Lung (tissue), 12 donors: Measurements from ENCODE around the gene TFG. TPM values are rescaled to one million over a fixed set of nuclear protein-coding genes. Genes with fewer than 3 reads are reported as not detected.

Source experiments
- ATAC-seq: fragments of 200-7000 bp; cut with Tn5 transposase; one replicate; pipeline ENCODE4 v1.9.1; 2020; ENCODE audit warnings: moderate number of reproducible peaks; ENCODE audit not compliant: insufficient read depth, low FRiP score
- DNase-seq, 3 donors: peaks; one replicate each; pipeline ENCODE4 v3.0.0-alpha.2; 2013 to 2017
- H3K27ac ChIP-seq, 2 donors: one replicate each; pipeline ENCODE4 v1.5.1; 2013; ENCODE audit warnings: mild to moderate bottlenecking in 2 of 2, moderate library complexity in 2 of 2, control low read depth in 1 of 2, inconsistent platforms in 1 of 2, low read depth in 1 of 2, low read length in 1 of 2
- H3K27me3 ChIP-seq, 3 donors: one replicate each; pipeline ENCODE4 v1.5.1; 2013; ENCODE audit warnings: low read length in 2 of 3; ENCODE audit not compliant: control insufficient read depth in 3 of 3, insufficient read depth in 3 of 3
- H3K36me3 ChIP-seq, 4 donors: one replicate each; pipeline ENCODE4 v1.5.1; 2013; ENCODE audit warnings: low read length in 4 of 4, mild to moderate bottlenecking in 1 of 4, moderate library complexity in 1 of 4; ENCODE audit not compliant: control insufficient read depth in 4 of 4, insufficient read depth in 4 of 4
- H3K4me1 ChIP-seq, 5 donors: one replicate each; pipeline ENCODE4 v1.5.1; 2013; ENCODE audit warnings: low read length in 5 of 5, mild to moderate bottlenecking in 2 of 5, moderate library complexity in 1 of 5; ENCODE audit not compliant: control insufficient read depth in 5 of 5, insufficient read depth in 5 of 5
- H3K4me3 ChIP-seq: one replicate; pipeline ENCODE4 v1.5.1; 2013; ENCODE audit warnings: mild to moderate bottlenecking, control low read depth, moderate library complexity
- H3K9ac ChIP-seq, 2 donors: one replicate each; pipeline ENCODE4 v1.5.1; 2013; ENCODE audit warnings: low read length in 2 of 2, control low read depth in 1 of 2; ENCODE audit not compliant: insufficient read depth in 1 of 2
- H3K9me3 ChIP-seq, 4 donors: one replicate each; pipeline ENCODE4 v1.5.1; 2013; ENCODE audit warnings: low read length in 3 of 4, mild to moderate bottlenecking in 1 of 4, moderate library complexity in 1 of 4; ENCODE audit not compliant: control insufficient read depth in 4 of 4, insufficient read depth in 3 of 4
- WGBS, 2 donors: extraction: QIAGEN DNeasy Blood & Tissue Kit; methylation state at CpG; one replicate each; pipeline ENCODE4 v1.1.7; 2013; 5-methylcytosine and 5-hydroxymethylcytosine counted together
- polyA plus RNA-seq, 2 donors: library from polyadenylated mRNA; stranded (reverse); fragments of 200-250 nt; gene quantifications; one replicate each; pipeline ENCODE4 v1.2.1, GENCODE V29; 2013
- total RNA-seq, 2 donors: library from RNA; depleted of rRNA in 1 of 2; stranded (reverse); fragments of >200 nt in 1 of 2; gene quantifications; one replicate each; pipeline ENCODE4 v1.2.1, GENCODE V29; 2014 to 2021
- TF ChIP-seq, protein P1 (sequence below): IDR thresholded peaks from 2 replicates; pipeline ENCODE4 v1.5.1; 2012; ENCODE audit warnings: mild to moderate bottlenecking; ENCODE audit errors: control extremely low read depth, extremely low read depth
- donor health status: control.
- donor health status: control.
- donor health status: Bipolar disorder and iron deficiency.
- donor health status: healthy.
- donor health status: DM: yes; HTN: yes; CAD: no.

TFG gene
- total and polyA plus RNA-seq, 4 donors: 38.7 to 72.7 (median 65.2) TPM

DNA sequence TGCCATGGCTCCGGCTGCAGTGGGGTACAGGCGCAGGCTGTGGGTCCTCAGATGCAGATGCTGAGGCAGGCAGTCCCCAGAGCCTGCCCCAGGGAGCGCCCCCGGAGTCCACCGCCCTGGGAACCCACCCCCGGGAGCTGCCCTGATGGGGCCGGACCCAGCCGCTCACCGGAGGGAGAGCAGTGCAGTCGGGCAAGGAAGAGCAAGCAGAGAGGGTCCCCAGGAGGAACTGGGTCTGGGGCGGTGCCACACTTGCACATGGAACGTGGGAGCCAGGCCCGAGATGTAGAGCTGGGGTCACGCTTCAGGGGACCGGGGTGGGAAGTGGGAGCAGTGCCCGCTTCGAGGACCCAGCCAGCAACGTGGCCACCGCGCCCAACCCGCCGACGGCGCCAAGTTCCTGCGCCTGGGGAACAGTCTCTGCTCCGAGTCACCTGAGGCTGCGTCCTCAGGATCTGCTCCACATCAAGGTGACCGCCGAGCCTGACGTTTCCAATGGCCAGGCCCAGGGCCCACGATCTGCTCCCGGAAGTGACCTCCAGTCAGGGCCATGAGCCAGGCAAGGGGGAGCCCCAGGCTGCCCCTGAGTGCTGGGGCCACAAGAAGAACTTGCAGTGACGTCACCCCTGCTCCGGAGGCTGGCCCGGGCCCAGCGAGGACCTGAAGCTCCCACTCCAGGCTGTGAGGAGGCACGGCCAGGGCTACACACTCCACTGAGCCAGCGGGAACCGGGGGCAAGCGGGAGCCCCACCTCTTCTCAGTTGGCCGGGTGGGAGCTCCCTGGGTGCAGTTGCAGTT is 27.0 kb upstream of the TFG start:
- no peaks in the 10 kb centered on the region for H3K27me3 ChIP-seq
- no peak overlapping the region for H3K4me3 ChIP-seq
- H3K36me3 ChIP-seq: no peaks in the 10 kb centered on the region
- TF ChIP-seq, protein P1, sequence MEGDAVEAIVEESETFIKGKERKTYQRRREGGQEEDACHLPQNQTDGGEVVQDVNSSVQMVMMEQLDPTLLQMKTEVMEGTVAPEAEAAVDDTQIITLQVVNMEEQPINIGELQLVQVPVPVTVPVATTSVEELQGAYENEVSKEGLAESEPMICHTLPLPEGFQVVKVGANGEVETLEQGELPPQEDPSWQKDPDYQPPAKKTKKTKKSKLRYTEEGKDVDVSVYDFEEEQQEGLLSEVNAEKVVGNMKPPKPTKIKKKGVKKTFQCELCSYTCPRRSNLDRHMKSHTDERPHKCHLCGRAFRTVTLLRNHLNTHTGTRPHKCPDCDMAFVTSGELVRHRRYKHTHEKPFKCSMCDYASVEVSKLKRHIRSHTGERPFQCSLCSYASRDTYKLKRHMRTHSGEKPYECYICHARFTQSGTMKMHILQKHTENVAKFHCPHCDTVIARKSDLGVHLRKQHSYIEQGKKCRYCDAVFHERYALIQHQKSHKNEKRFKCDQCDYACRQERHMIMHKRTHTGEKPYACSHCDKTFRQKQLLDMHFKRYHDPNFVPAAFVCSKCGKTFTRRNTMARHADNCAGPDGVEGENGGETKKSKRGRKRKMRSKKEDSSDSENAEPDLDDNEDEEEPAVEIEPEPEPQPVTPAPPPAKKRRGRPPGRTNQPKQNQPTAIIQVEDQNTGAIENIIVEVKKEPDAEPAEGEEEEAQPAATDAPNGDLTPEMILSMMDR: no peak
- no peaks in the 10 kb centered on the region for H3K4me1 ChIP-seq
- peak; percentile 70 for ATAC-seq
- H3K27ac ChIP-seq: no peak overlapping the region
- DNase-seq: peak in 1 of 3 donors; percentile 13
- 80% methylated on average over 41 of the region's 41 CpGs for WGBS, 2 donors
- H3K9me3 ChIP-seq: peaks cover 0 to 4% (median 0%) of the 10 kb centered on the region in 4 donors
- no peak overlapping the region for H3K9ac ChIP-seq

DNA sequence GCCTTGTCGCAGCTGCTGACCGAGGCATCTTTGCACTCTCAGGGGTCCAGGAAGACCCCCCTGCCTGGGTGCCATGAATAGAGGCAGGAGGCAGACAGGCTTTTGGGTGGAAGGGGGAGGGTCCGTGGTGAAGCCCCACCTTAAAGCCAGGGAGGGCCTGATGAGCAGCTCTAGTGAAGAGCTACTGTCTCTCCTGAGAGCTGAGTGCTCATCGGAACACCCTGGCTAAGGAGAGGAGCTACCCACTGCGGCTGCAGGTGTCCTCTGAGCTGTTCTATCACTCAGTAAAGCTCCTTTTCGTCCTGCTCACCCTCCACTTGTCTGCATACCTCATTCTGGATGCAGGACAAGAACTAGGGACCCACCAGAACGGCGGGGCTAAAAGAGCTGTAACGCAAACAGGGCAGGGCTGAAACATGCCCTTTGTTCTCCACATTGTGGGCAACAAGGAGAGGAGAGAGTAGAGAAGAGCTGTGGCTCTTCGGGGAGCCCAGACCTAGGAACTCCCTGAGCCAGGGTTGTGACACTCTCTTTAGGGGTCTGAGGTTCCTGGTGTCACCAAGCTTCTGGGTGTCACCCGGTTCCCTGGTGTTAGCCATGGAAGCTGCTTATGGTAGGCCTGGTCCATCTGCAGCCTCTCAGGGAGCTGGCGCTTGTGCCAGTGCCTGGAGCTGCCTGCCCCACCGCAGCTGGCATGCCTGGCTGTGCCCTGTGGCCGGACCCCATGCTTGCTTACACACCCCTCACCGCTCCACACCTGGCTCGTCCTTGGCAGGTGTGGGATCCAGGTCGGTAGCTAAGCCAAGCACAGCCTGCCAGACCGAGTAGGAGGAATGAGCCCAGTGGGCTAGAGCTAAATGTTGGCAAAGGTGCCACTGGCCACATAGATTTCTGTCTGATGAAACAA is 26.2 kb upstream of the TFG start:
- no peaks in the 10 kb centered on the region for H3K27me3 ChIP-seq
- H3K36me3 ChIP-seq: no peaks in the 10 kb centered on the region
- ATAC-seq: no peak
- H3K4me1 ChIP-seq: no peaks in the 10 kb centered on the region
- H3K9ac ChIP-seq: no peak overlapping the region
- no peak overlapping the region for H3K27ac ChIP-seq
- peaks cover 0 to 4% (median 0%) of the 10 kb centered on the region in 4 donors for H3K9me3 ChIP-seq
- TF ChIP-seq, protein P1: no peak
- WGBS, 2 donors: 86 to 89% methylated on average over 18 of the region's 18 CpGs
- H3K4me3 ChIP-seq: no peak overlapping the region
- DNase-seq: no peak

DNA sequence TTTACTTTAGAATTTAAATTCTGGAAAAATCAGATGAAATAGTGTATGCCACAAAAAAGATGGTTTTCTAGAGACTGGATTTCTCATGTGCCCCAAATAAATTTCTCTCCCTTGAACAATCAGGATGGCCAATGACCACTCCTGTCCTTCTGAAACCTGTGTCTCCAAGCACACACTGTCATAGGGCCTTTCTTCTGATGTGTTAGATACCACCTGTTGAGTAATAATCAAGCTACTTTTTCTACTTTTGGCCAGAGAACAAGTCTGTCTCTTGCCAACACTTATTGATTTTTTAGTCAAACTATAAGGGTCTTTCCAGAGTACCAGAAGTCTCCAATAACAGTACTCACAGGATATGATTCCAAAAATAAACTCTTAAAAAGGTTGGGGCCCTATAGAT is 16.1 kb upstream of the TFG start:
- Histone ChIP-seq H3K27me3 (peaks cover 0 to 4% (median 0%) of the 10 kb centered on the region in 3 donors), H3K4me3 (no peak overlapping the region), H3K9me3 (peaks cover 0 to 4% (median 0%) of the 10 kb centered on the region in 4 donors), H3K9ac (no peak overlapping the region), H3K27ac (no peak overlapping the region), H3K36me3 (no peaks in the 10 kb centered on the region), H3K4me1 (peaks cover 0 to 15% (median 0%) of the 10 kb centered on the region in 5 donors)
- TF ChIP-seq, protein P1: no peak
- DNase-seq: no peak
- ATAC-seq: no peak
